K562 (cell line): ENCODE results near the gene EDN2. TPM values are rescaled to one million over a fixed set of nuclear protein-coding genes. Genes with fewer than 3 reads are reported as not detected.

Experiments
- ATF2 ChIP-seq: sonication (generic); formaldehyde crosslinking; IDR thresholded peaks from 2 replicates; pipeline ENCODE4 v1.8.1; 2022; ENCODE audit warnings: missing genetic modification reagents
- CREB1 ChIP-seq, 2 experiments: sonication (generic) in 1 of 2; formaldehyde crosslinking in 1 of 2; IDR thresholded peaks; 2 replicates each; pipeline versions ENCODE4 v1.6.1 to v1.8.0; 2012 to 2022; ENCODE audit warnings: inconsistent platforms in 1 of 2, mild to moderate bottlenecking in 1 of 2, missing genetic modification reagents in 1 of 2, moderate library complexity in 1 of 2
- MEIS2 ChIP-seq: fragments of 450-650 bp; IDR thresholded peaks from 2 replicates; pipeline ENCODE4 v1.6.1; 2014; ENCODE audit warnings: mild to moderate bottlenecking; ENCODE audit not compliant: partially characterized antibody
- TAL1 ChIP-seq: fragments of 450-650 bp; IDR thresholded peaks from 2 replicates; pipeline ENCODE4 v1.6.1; 2016; ENCODE audit warnings: mild to moderate bottlenecking
- USF2 ChIP-seq: sonication (generic); formaldehyde crosslinking; IDR thresholded peaks from 2 replicates; pipeline ENCODE4 v1.5.0; 2020; ENCODE audit warnings: missing genetic modification reagents
- ZNF316 ChIP-seq: fragments of 450-650 bp; IDR thresholded peaks from 2 replicates; pipeline ENCODE4 v1.6.1; 2016
- ZNF609 ChIP-seq: sonication (generic); formaldehyde crosslinking; IDR thresholded peaks from 2 replicates; pipeline ENCODE4 v1.8.1; 2023; ENCODE audit warnings: missing genetic modification reagents, mild to moderate bottlenecking, borderline replicate concordance
- ZNF77 ChIP-seq: fragments of 250-450 bp; sonication (Bioruptor Pico); IDR thresholded peaks from 2 replicates; pipeline ENCODE4 v1.5.0; 2020
- polyA plus RNA-seq, 8 experiments: library from polyadenylated mRNA; depleted of rRNA in 4 of 8; stranded (reverse) in 5 of 8; unstranded in 3 of 8; fragments of >200 nt; fragmentation: Nextera tagmentation in 2 of 8; fragmentation: Illumina TruSeq in 1 of 8; extraction: Ambion mirVana in 2 of 8; extraction: Trizol in 1 of 8; gene quantifications; 2 replicates each; pipeline versions ENCODE4 v1.2.1 to v1.2.3, GENCODE V29; 2011 to 2014; ENCODE audit warnings: inconsistent platforms in 1 of 8, missing spikeins in 1 of 8
- total RNA-seq, 7 experiments: library from RNA; depleted of rRNA in 6 of 7; stranded (reverse); fragments of >200 nt in 6 of 7; fragmentation: Illumina TruSeq in 2 of 7; extraction: Trizol in 2 of 7; gene quantifications; 2 replicates each; pipeline versions ENCODE4 v1.2.1 to v1.2.3, GENCODE V29; 2011 to 2021; ENCODE audit warnings: low replicate concordance in 1 of 7

The EDN2 gene
- total and polyA plus RNA-seq, 9 of the 15 experiments (the other 6 are each of a cell fraction or from before 2014, with no cell fraction given), result not detected

GRCh38 chr1:41440321-41441085, 44.0 kb downstream of the EDN2 start (continued):
- TF ChIP-seq MEIS2, result no peak
- no peak for TF ChIP-seq ATF2
- no peak for TF ChIP-seq ZNF609
- TF ChIP-seq ZNF77 (CRISPR knock-in tag), result no peak
- no peak for TF ChIP-seq CREB1 (IDR thresholded peaks at IDR 0.05)
- no peak for TF ChIP-seq CREB1 (CRISPR knock-in tag; IDR thresholded peaks at IDR 0.05)
- no peak for TF ChIP-seq ZNF316
- TF ChIP-seq TAL1, result no peak
- TF ChIP-seq USF2, result no peak
